CD8-positive, alpha-beta memory T cell (primary cell): ENCODE data around the gene CCR5AS.

ENCODE experiments used
- CTCF ChIA-PET: fragments of 350-600 bp; sonication (Branson Sonifier 250); formaldehyde crosslinking; loops from one replicate; lab custom pipeline; 2021; ENCODE audit warnings: antibody characterized with exemption; lab: Charles Lee
- POLR2A ChIA-PET: fragments of 350-600 bp; sonication (Branson Sonifier 250); formaldehyde crosslinking; loops from one replicate; lab custom pipeline; 2021; ENCODE audit warnings: antibody characterized with exemption; lab: Charles Lee
- DNase-seq, 5 donors: peaks; one replicate each; pipeline versions ENCODE4 v3.0.0 to v3.0.0-alpha.2; 2020 to 2022; ENCODE audit warnings: mixed read lengths in 1 of 5
- H3K27ac ChIP-seq: one replicate; pipeline ENCODE4 v1.7.0; 2013; ENCODE audit warnings: low read depth, mild to moderate bottlenecking, low read length, moderate library complexity
- H3K27me3 ChIP-seq: 2 replicates; pipeline ENCODE4 v1.7.0; 2013; ENCODE audit warnings: low read length, mild to moderate bottlenecking; ENCODE audit not compliant: insufficient read depth, poor library complexity, severe bottlenecking
- H3K36me3 ChIP-seq: 2 replicates; pipeline ENCODE4 v1.7.0; 2013; ENCODE audit warnings: mild to moderate bottlenecking, low read length, moderate library complexity; ENCODE audit not compliant: insufficient read depth
- H3K4me1 ChIP-seq: 2 replicates; pipeline ENCODE4 v1.7.0; 2013; ENCODE audit warnings: mild to moderate bottlenecking, low read length, moderate library complexity; ENCODE audit not compliant: insufficient read depth
- H3K4me3 ChIP-seq: 2 replicates; pipeline ENCODE4 v1.7.0; 2013; ENCODE audit warnings: mild to moderate bottlenecking, low read length
- H3K9me3 ChIP-seq: 2 replicates; pipeline ENCODE4 v1.7.0; 2013; ENCODE audit warnings: mild to moderate bottlenecking, low read length
- H3K27ac Mint-ChIP-seq, 8 donors: one replicate each; pipeline ENCODE4 v1.8.0; 2020 to 2021; ENCODE audit warnings: mixed read lengths in 8 of 8, mild to moderate bottlenecking in 6 of 8, inconsistent platforms in 3 of 8, moderate library complexity in 3 of 8
- H3K27me3 Mint-ChIP-seq, 2 donors: one replicate each; pipeline ENCODE4 v1.8.0; 2020 to 2021; ENCODE audit warnings: mixed read lengths in 2 of 2, mild to moderate bottlenecking in 1 of 2, moderate library complexity in 1 of 2
- H3K36me3 Mint-ChIP-seq, 3 donors: one replicate each; pipeline ENCODE4 v1.8.0; 2020 to 2021; ENCODE audit warnings: mixed read lengths in 3 of 3, inconsistent platforms in 1 of 3, mild to moderate bottlenecking in 1 of 3
- H3K4me1 Mint-ChIP-seq, 3 donors: one replicate each; pipeline ENCODE4 v1.8.0; 2020 to 2021; ENCODE audit warnings: mixed read lengths in 3 of 3, inconsistent platforms in 1 of 3, mild to moderate bottlenecking in 1 of 3
- H3K4me3 Mint-ChIP-seq, 7 donors: one replicate each; pipeline ENCODE4 v1.8.0; 2020 to 2021; ENCODE audit warnings: mixed read lengths in 7 of 7, mild to moderate bottlenecking in 6 of 7, moderate library complexity in 4 of 7, inconsistent platforms in 2 of 7
- H3K9me3 Mint-ChIP-seq, 5 donors: one replicate each; pipeline ENCODE4 v1.8.0; 2020 to 2022; ENCODE audit warnings: mixed read lengths in 5 of 5, mild to moderate bottlenecking in 3 of 5, moderate library complexity in 2 of 5, inconsistent platforms in 1 of 5

Gene CCR5AS

DNA sequence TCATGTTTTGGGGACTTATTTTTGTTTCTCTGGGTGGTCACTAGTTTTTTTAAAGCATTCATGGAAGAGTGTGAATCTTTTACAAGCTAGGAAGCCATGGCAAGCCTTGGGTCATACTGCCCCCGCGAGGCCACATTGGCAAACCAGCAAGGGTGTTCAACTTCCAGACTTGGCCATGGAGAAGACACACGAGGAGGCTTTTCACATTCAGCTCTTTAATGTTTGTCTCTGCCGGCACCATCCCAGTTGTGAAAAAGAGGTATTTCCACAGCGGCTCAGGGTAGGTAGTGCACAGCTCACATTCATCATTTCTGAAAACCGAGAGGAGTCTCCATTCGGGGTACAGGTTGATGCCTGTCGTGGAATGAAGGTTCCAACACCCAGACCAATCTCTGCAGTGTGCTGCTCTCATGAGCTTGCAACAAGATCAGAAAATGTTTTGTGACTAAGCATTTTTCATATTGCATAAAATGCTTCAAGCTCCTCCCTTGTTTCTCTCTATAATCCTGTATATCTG lies 28.4 kb downstream of the CCR5AS start:
- H3K4me3 Mint-ChIP-seq, result peak overlapping the region in 5 of 7 donors; percentile 4 to 51 (median 16)
- Histone ChIP-seq H3K4me3 (no peak overlapping the region), H3K36me3 (no peaks in the 10 kb centered on the region), H3K27ac (no peak overlapping the region), H3K9me3 (no peaks in the 10 kb centered on the region), H3K4me1 (peaks cover 32% of the 10 kb centered on the region), H3K27me3 (no peaks in the 10 kb centered on the region)
- DNase-seq, result peak; percentile 33 to 76 (median 45)
- H3K36me3 Mint-ChIP-seq, result peaks cover 7 to 19% (median 10%) of the 10 kb centered on the region in 3 donors
- ChIA-PET CTCF (interaction anchor here (0.8 to 2.9 kb wide), 29 partner anchors 9 to 439 kb away, joined by 3 to 31 read pairs (median 4); partner anchors contain the start of genes CCR1, CCR5 and CXCR6), POLR2A (no interaction called here)
- H3K27me3 Mint-ChIP-seq, result no peaks in the 10 kb centered on the region
- H3K4me1 Mint-ChIP-seq, result peaks cover 59 to 77% (median 73%) of the 10 kb centered on the region in 3 donors
- no peaks in the 10 kb centered on the region for H3K9me3 Mint-ChIP-seq
- H3K27ac Mint-ChIP-seq, result peak overlapping the region; percentile 1 to 80 (median 56)

DNA sequence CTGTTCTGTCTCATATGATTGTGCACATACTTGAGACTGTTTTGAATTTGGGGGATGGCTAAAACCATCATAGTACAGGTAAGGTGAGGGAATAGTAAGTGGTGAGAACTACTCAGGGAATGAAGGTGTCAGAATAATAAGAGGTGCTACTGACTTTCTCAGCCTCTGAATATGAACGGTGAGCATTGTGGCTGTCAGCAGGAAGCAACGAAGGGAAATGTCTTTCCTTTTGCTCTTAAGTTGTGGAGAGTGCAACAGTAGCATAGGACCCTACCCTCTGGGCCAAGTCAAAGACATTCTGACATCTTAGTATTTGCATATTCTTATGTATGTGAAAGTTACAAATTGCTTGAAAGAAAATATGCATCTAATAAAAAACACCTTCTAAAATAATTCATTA lies 31.1 kb downstream of the CCR5AS start:
- Histone ChIP-seq H3K4me1 (peaks cover 40% of the 10 kb centered on the region), H3K36me3 (no peaks in the 10 kb centered on the region), H3K9me3 (no peaks in the 10 kb centered on the region), H3K27me3 (no peaks in the 10 kb centered on the region), H3K27ac (no peak overlapping the region), H3K4me3 (no peak overlapping the region)
- Mint-ChIP-seq H3K36me3 (peaks cover 14 to 33% (median 23%) of the 10 kb centered on the region in 3 donors), H3K4me3 (peak overlapping the region; percentile 58 to 92 (median 87)), H3K27ac (peak overlapping the region; percentile 14 to 97 (median 93)), H3K27me3 (no peaks in the 10 kb centered on the region), H3K9me3 (no peaks in the 10 kb centered on the region), H3K4me1 (peaks cover 65 to 88% (median 86%) of the 10 kb centered on the region in 3 donors)
- ChIA-PET CTCF (interaction anchor here (1.4 to 2.9 kb wide), 3 partner anchors 64 to 160 kb away, joined by 3 to 15 read pairs (median 4); no protein-coding TSS in a partner anchor), POLR2A (no interaction called here)
- DNase-seq, result no peak

GRCh38 chr3:46375218-46375617 lies 31.6 kb downstream of the CCR5AS start:
- peaks cover 40% of the 10 kb centered on the region for H3K4me1 ChIP-seq
- peak overlapping the region; percentile 83 to 92 (median 88) for H3K4me3 Mint-ChIP-seq
- ChIA-PET CTCF (interaction anchor here (0.8 to 2.9 kb wide), 9 partner anchors 8 to 298 kb away, joined by 3 to 15 read pairs (median 4); no protein-coding TSS in a partner anchor), POLR2A (no interaction called here)
- no peaks in the 10 kb centered on the region for H3K27me3 ChIP-seq
- peak overlapping the region; percentile 66 to 97 (median 93) for H3K27ac Mint-ChIP-seq
- no peak for DNase-seq
- no peaks in the 10 kb centered on the region for H3K9me3 Mint-ChIP-seq
- H3K36me3 Mint-ChIP-seq, result peaks cover 14 to 33% (median 23%) of the 10 kb centered on the region in 3 donors
- peaks cover 65 to 88% (median 86%) of the 10 kb centered on the region in 3 donors for H3K4me1 Mint-ChIP-seq
- no peaks in the 10 kb centered on the region for H3K27me3 Mint-ChIP-seq
- H3K27ac ChIP-seq, result no peak overlapping the region
- H3K4me3 ChIP-seq, result no peak overlapping the region
- H3K36me3 ChIP-seq, result no peaks in the 10 kb centered on the region
- no peaks in the 10 kb centered on the region for H3K9me3 ChIP-seq

DNA sequence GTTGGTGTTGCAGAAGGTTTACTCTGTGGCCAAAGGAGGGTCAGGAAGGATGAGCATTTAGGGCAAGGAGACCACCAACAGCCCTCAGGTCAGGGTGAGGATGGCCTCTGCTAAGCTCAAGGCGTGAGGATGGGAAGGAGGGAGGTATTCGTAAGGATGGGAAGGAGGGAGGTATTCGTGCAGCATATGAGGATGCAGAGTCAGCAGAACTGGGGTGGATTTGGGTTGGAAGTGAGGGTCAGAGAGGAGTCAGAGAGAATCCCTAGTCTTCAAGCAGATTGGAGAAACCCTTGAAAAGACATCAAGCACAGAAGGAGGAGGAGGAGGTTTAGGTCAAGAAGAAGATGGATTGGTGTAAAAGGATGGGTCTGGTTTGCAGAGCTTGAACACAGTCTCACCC lies 32.1 kb downstream of the CCR5AS start:
- H3K36me3 Mint-ChIP-seq, result peaks cover 14 to 33% (median 23%) of the 10 kb centered on the region in 3 donors
- H3K4me3 ChIP-seq, result no peak overlapping the region
- no peaks in the 10 kb centered on the region for H3K9me3 ChIP-seq
- no peaks in the 10 kb centered on the region for H3K36me3 ChIP-seq
- peak overlapping the region; percentile 66 to 97 (median 93) for H3K27ac Mint-ChIP-seq
- peaks cover 67 to 89% (median 86%) of the 10 kb centered on the region in 3 donors for H3K4me1 Mint-ChIP-seq
- no peaks in the 10 kb centered on the region for H3K9me3 Mint-ChIP-seq
- H3K4me1 ChIP-seq, result peaks cover 45% of the 10 kb centered on the region
- peak overlapping the region; percentile 83 to 92 (median 88) for H3K4me3 Mint-ChIP-seq
- H3K27me3 Mint-ChIP-seq, result no peaks in the 10 kb centered on the region
- ChIA-PET POLR2A (interaction anchor here (0.9 kb wide), 1 partner anchor 63 kb away, joined by 3 read pairs; no protein-coding TSS in a partner anchor), CTCF (interaction anchor here (0.8 to 2.9 kb wide), 9 partner anchors 9 to 298 kb away, joined by 3 to 15 read pairs (median 4); no protein-coding TSS in a partner anchor)
- no peak for DNase-seq
- H3K27ac ChIP-seq, result peak overlapping the region; percentile 6
- H3K27me3 ChIP-seq, result no peaks in the 10 kb centered on the region

DNA sequence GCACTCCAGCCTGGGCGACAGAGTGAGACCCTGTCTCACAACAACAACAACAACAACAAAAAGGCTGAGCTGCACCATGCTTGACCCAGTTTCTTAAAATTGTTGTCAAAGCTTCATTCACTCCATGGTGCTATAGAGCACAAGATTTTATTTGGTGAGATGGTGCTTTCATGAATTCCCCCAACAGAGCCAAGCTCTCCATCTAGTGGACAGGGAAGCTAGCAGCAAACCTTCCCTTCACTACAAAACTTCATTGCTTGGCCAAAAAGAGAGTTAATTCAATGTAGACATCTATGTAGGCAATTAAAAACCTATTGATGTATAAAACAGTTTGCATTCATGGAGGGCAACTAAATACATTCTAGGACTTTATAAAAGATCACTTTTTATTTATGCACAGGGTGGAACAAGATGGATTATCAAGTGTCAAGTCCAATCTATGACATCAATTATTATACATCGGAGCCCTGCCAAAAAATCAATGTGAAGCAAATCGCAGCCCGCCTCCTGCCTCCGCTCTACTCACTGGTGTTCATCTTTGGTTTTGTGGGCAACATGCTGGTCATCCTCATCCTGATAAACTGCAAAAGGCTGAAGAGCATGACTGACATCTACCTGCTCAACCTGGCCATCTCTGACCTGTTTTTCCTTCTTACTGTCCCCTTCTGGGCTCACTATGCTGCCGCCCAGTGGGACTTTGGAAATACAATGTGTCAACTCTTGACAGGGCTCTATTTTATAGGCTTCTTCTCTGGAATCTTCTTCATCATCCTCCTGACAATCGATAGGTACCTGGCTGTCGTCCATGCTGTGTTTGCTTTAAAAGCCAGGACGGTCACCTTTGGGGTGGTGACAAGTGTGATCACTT lies 34.1 kb downstream of the CCR5AS start:
- Mint-ChIP-seq H3K4me1 (peaks cover 81 to 98% (median 97%) of the 10 kb centered on the region in 3 donors), H3K9me3 (no peaks in the 10 kb centered on the region), H3K36me3 (peaks cover 14 to 29% (median 23%) of the 10 kb centered on the region in 3 donors), H3K4me3 (peak overlapping the region; percentile 83 to 92 (median 88)), H3K27me3 (no peaks in the 10 kb centered on the region), H3K27ac (peak overlapping the region; percentile 88 to 97 (median 93))
- H3K4me3 ChIP-seq, result peak overlapping the region; percentile 55
- no peaks in the 10 kb centered on the region for H3K9me3 ChIP-seq
- H3K27me3 ChIP-seq, result no peaks in the 10 kb centered on the region
- peaks cover 60% of the 10 kb centered on the region for H3K4me1 ChIP-seq
- CTCF ChIA-PET, result interaction anchor here (0.9 to 8.0 kb wide), 27 partner anchors 11 to 436 kb away, joined by 3 to 156 read pairs (median 5); partner anchors contain the start of gene CCR1
- no peaks in the 10 kb centered on the region for H3K36me3 ChIP-seq
- POLR2A ChIA-PET, result interaction anchor here (1.0 to 1.2 kb wide), 2 partner anchors 10 to 433 kb away, joined by 3 to 4 read pairs; no protein-coding TSS in a partner anchor
- H3K27ac ChIP-seq, result peak overlapping the region; percentile 49
- peak in 1 of 5 donors; percentile 41 for DNase-seq

DNA sequence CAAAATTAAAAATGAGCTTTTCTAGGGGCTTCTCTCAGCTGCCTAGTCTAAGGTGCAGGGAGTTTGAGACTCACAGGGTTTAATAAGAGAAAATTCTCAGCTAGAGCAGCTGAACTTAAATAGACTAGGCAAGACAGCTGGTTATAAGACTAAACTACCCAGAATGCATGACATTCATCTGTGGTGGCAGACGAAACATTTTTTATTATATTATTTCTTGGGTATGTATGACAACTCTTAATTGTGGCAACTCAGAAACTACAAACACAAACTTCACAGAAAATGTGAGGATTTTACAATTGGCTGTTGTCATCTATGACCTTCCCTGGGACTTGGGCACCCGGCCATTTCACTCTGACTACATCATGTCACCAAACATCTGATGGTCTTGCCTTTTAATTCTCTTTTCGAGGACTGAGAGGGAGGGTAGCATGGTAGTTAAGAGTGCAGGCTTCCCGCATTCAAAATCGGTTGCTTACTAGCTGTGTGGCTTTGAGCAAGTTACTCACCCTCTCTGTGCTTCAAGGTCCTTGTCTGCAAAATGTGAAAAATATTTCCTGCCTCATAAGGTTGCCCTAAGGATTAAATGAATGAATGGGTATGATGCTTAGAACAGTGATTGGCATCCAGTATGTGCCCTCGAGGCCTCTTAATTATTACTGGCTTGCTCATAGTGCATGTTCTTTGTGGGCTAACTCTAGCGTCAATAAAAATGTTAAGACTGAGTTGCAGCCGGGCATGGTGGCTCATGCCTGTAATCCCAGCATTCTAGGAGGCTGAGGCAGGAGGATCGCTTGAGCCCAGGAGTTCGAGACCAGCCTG lies 35.1 kb downstream of the CCR5AS start:
- no peaks in the 10 kb centered on the region for H3K36me3 ChIP-seq
- no peaks in the 10 kb centered on the region for H3K9me3 ChIP-seq
- H3K4me3 ChIP-seq, result peak overlapping the region; percentile 55
- peaks cover 63% of the 10 kb centered on the region for H3K4me1 ChIP-seq
- Mint-ChIP-seq H3K27ac (peak overlapping the region; percentile 88 to 97 (median 93)), H3K27me3 (no peaks in the 10 kb centered on the region), H3K4me3 (peak overlapping the region; percentile 83 to 92 (median 88)), H3K36me3 (peaks cover 14 to 24% (median 23%) of the 10 kb centered on the region in 3 donors), H3K9me3 (no peaks in the 10 kb centered on the region), H3K4me1 (peaks cover 79 to 97% (median 97%) of the 10 kb centered on the region in 3 donors)
- DNase-seq, result no peak
- H3K27ac ChIP-seq, result peak overlapping the region; percentile 49
- no peaks in the 10 kb centered on the region for H3K27me3 ChIP-seq
- ChIA-PET POLR2A (interaction anchor here (1.0 to 2.9 kb wide), 5 partner anchors 11 to 432 kb away, joined by 3 to 14 read pairs (median 5); partner anchors contain the start of genes CCR5AS and CCRL2), CTCF (interaction anchor here (0.9 to 8.0 kb wide), 30 partner anchors 10 to 435 kb away, joined by 3 to 156 read pairs (median 5); partner anchors contain the start of gene CCR1)
